HEK293 (cell line): ENCODE results near the gene ASIC1.

Source experiments
- BCL11A ChIP-seq: fragments of 450-650 bp; formaldehyde crosslinking; IDR thresholded peaks from 2 replicates; pipeline ENCODE4 v1.5.1; 2016; ENCODE audit warnings: low read depth, missing biosample characterization, missing genetic modification characterization
- CTCF ChIP-seq: fragments of 450-650 bp; formaldehyde crosslinking; IDR thresholded peaks from 2 replicates; pipeline ENCODE4 v1.5.1; 2016; ENCODE audit warnings: missing biosample characterization, missing genetic modification characterization
- EGR2 ChIP-seq: fragments of 450-650 bp; formaldehyde crosslinking; IDR thresholded peaks from 2 replicates; pipeline ENCODE4 v1.5.1; 2016; ENCODE audit warnings: low read depth, missing biosample characterization, missing genetic modification characterization
- HOXA7 ChIP-seq: sonication (generic); formaldehyde crosslinking; IDR thresholded peaks from 2 replicates; pipeline ENCODE4 v1.8.1; 2022; ENCODE audit warnings: missing genetic modification reagents, borderline replicate concordance
- KLF7 ChIP-seq: fragments of 450-650 bp; formaldehyde crosslinking; IDR thresholded peaks from 2 replicates; pipeline ENCODE4 v1.5.1; 2016; ENCODE audit warnings: missing biosample characterization, missing genetic modification characterization, borderline replicate concordance
- KLF8 ChIP-seq: fragments of 450-650 bp; formaldehyde crosslinking; IDR thresholded peaks from 2 replicates; pipeline ENCODE4 v1.5.1; 2016; ENCODE audit warnings: missing biosample characterization, missing genetic modification characterization
- OVOL3 ChIP-seq: fragments of 450-650 bp; formaldehyde crosslinking; IDR thresholded peaks from 2 replicates; pipeline ENCODE4 v1.5.1; 2016; ENCODE audit warnings: missing biosample characterization, missing genetic modification characterization
- PATZ1 ChIP-seq: fragments of 450-650 bp; formaldehyde crosslinking; IDR thresholded peaks from 2 replicates; pipeline ENCODE4 v1.5.1; 2016; ENCODE audit warnings: missing biosample characterization, missing genetic modification characterization
- PRDM1 ChIP-seq: fragments of 450-650 bp; formaldehyde crosslinking; IDR thresholded peaks from 2 replicates; pipeline ENCODE4; 2016; ENCODE audit warnings: missing biosample characterization, missing genetic modification characterization
- PRDM4 ChIP-seq: fragments of 450-650 bp; formaldehyde crosslinking; IDR thresholded peaks from 2 replicates; pipeline ENCODE4 v1.5.1; 2017; ENCODE audit warnings: missing biosample characterization, missing genetic modification characterization
- TSHZ1 ChIP-seq: fragments of 450-650 bp; formaldehyde crosslinking; IDR thresholded peaks from 2 replicates; pipeline ENCODE4 v1.5.1; 2016; ENCODE audit warnings: missing biosample characterization, missing genetic modification characterization, borderline replicate concordance
- YY2 ChIP-seq: fragments of 450-650 bp; formaldehyde crosslinking; IDR thresholded peaks from 2 replicates; pipeline ENCODE4 v1.5.1; 2016; ENCODE audit warnings: missing biosample characterization, missing genetic modification characterization
- ZBTB20 ChIP-seq: fragments of 450-650 bp; formaldehyde crosslinking; IDR thresholded peaks from 2 replicates; pipeline ENCODE4 v1.5.1; 2016; ENCODE audit warnings: missing biosample characterization, missing genetic modification characterization
- ZBTB48 ChIP-seq: fragments of 450-650 bp; formaldehyde crosslinking; IDR thresholded peaks from 2 replicates; pipeline ENCODE4 v1.5.1; 2016; ENCODE audit warnings: missing biosample characterization, missing genetic modification characterization
- ZNF19 ChIP-seq: fragments of 450-650 bp; formaldehyde crosslinking; IDR thresholded peaks from 2 replicates; pipeline ENCODE4; 2016; ENCODE audit warnings: missing biosample characterization, missing genetic modification characterization, low read depth
- ZNF211 ChIP-seq: fragments of 450-650 bp; formaldehyde crosslinking; IDR thresholded peaks from 2 replicates; pipeline ENCODE4 v1.5.1; 2016; ENCODE audit warnings: low read depth, missing biosample characterization, missing genetic modification characterization
- ZNF311 ChIP-seq: fragments of 450-650 bp; formaldehyde crosslinking; IDR thresholded peaks from 2 replicates; pipeline ENCODE4 v1.5.1; 2017; ENCODE audit warnings: missing biosample characterization, missing genetic modification characterization, borderline replicate concordance
- ZNF350 ChIP-seq: fragments of 450-650 bp; formaldehyde crosslinking; IDR thresholded peaks from 2 replicates; pipeline ENCODE4 v1.5.0; 2017; ENCODE audit warnings: missing biosample characterization, mild to moderate bottlenecking, missing genetic modification characterization
- ZNF426 ChIP-seq: fragments of 450-650 bp; formaldehyde crosslinking; IDR thresholded peaks from 2 replicates; pipeline ENCODE4 v1.5.1; 2017; ENCODE audit warnings: missing biosample characterization, missing genetic modification characterization, mild to moderate bottlenecking, inconsistent platforms, moderate library complexity
- ZNF433 ChIP-seq: fragments of 450-650 bp; formaldehyde crosslinking; IDR thresholded peaks from 2 replicates; pipeline ENCODE4 v1.5.1; 2016; ENCODE audit warnings: missing biosample characterization, missing genetic modification characterization, low read depth
- ZNF473 ChIP-seq: fragments of 450-650 bp; formaldehyde crosslinking; IDR thresholded peaks from 2 replicates; pipeline ENCODE4 v1.5.1; 2017; ENCODE audit warnings: missing biosample characterization, missing genetic modification characterization
- ZNF529 ChIP-seq: fragments of 450-650 bp; formaldehyde crosslinking; IDR thresholded peaks from 2 replicates; pipeline ENCODE4 v1.5.1; 2017; ENCODE audit warnings: missing genetic modification characterization, missing biosample characterization; ENCODE audit not compliant: insufficient replicate concordance
- ZNF561 ChIP-seq: fragments of 450-650 bp; IDR thresholded peaks from 2 replicates; pipeline ENCODE4 v1.5.1; 2018; ENCODE audit warnings: missing biosample characterization, missing genetic modification characterization, borderline replicate concordance
- ZNF585B ChIP-seq: fragments of 450-650 bp; formaldehyde crosslinking; IDR thresholded peaks from 2 replicates; pipeline ENCODE4 v1.5.1; 2016; ENCODE audit warnings: missing biosample characterization, missing genetic modification characterization
- ZNF610 ChIP-seq: fragments of 450-650 bp; formaldehyde crosslinking; IDR thresholded peaks from 2 replicates; pipeline ENCODE4 v1.5.1; 2016; ENCODE audit warnings: missing biosample characterization, missing genetic modification characterization, borderline replicate concordance
- ZNF843 ChIP-seq: fragments of 450-650 bp; formaldehyde crosslinking; IDR thresholded peaks from 2 replicates; pipeline ENCODE4 v1.5.1; 2016; ENCODE audit warnings: missing biosample characterization, missing genetic modification characterization
- ZSCAN18 ChIP-seq: fragments of 450-650 bp; formaldehyde crosslinking; IDR thresholded peaks from 2 replicates; pipeline ENCODE4 v1.5.1; 2016; ENCODE audit warnings: missing biosample characterization, missing genetic modification characterization
- ZSCAN5A ChIP-seq: fragments of 450-650 bp; formaldehyde crosslinking; IDR thresholded peaks from 2 replicates; pipeline ENCODE4 v1.5.1; 2016; ENCODE audit warnings: missing biosample characterization, missing genetic modification characterization

ASIC1 gene

GRCh38 chr12:50103767-50104321 is 46.4 kb downstream of the ASIC1 start, which contains the start of gene GPD1 (continued):
- no peak for TF ChIP-seq ZNF610 (tag by site-specific recombination)
- no peak for TF ChIP-seq ZNF426
- TF ChIP-seq PRDM4 (tag by site-specific recombination), result no peak
- TF ChIP-seq ZNF433 (tag by site-specific recombination), result no peak
- TF ChIP-seq ZNF529, result no peak
- no peak for TF ChIP-seq TSHZ1
- TF ChIP-seq PATZ1, result peak; percentile 58; the same call in 1 of the 2 replicates
- peak; percentile 72 for TF ChIP-seq EGR2 (tag by site-specific recombination)
- no peak for TF ChIP-seq ZSCAN18 (tag by site-specific recombination)
- TF ChIP-seq CTCF (tag by site-specific recombination), result no peak
- TF ChIP-seq OVOL3 (tag by site-specific recombination), result no peak
- TF ChIP-seq ZNF843 (tag by site-specific recombination), result no peak
- no peak for TF ChIP-seq ZNF311
- peak; percentile 55; the same call in 1 of the 2 replicates for TF ChIP-seq PRDM1 (tag by site-specific recombination)
- no peak for TF ChIP-seq YY2 (tag by site-specific recombination)
- TF ChIP-seq ZNF19 (tag by site-specific recombination), result no peak
- no peak for TF ChIP-seq ZSCAN5A (tag by site-specific recombination)
- TF ChIP-seq ZNF585B (tag by site-specific recombination), result no peak
- no peak for TF ChIP-seq ZNF350 (tag by site-specific recombination)
- peak; percentile 95 for TF ChIP-seq ZBTB48 (tag by site-specific recombination)
- no peak for TF ChIP-seq ZNF561 (tag by site-specific recombination)
- no peak for TF ChIP-seq BCL11A (tag by site-specific recombination)
- TF ChIP-seq ZNF211 (tag by site-specific recombination), result no peak
- TF ChIP-seq HOXA7 (CRISPR knock-in tag), result no peak
- TF ChIP-seq ZBTB20 (tag by site-specific recombination), result no peak
- no peak for TF ChIP-seq KLF8
- TF ChIP-seq ZNF473 (tag by site-specific recombination), result no peak
- TF ChIP-seq KLF7, result no peak
